ENCODE measurements around the gene LRRC28.

DNA sequence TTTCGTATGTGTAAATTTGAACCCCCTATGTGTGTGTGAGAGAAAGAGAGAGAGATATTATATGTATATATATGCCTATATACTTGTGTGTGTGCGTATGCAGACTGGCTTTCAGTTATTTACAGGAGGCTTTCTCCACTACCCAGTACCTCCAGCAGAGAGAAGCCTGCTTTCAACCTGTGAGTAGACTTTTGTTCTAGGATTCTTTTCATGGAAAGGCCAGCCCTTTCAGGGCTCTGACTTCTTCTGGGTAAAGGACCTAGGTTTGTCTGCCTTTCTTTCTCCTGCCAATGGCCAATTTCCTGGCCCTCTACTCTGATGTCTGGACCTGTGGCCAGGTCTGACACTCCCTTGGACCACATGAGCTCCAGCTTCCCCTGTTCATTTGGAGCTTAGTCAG lies 23.8 kb downstream of the LRRC28 start:
- TF ChIP-seq, protein P1, sequence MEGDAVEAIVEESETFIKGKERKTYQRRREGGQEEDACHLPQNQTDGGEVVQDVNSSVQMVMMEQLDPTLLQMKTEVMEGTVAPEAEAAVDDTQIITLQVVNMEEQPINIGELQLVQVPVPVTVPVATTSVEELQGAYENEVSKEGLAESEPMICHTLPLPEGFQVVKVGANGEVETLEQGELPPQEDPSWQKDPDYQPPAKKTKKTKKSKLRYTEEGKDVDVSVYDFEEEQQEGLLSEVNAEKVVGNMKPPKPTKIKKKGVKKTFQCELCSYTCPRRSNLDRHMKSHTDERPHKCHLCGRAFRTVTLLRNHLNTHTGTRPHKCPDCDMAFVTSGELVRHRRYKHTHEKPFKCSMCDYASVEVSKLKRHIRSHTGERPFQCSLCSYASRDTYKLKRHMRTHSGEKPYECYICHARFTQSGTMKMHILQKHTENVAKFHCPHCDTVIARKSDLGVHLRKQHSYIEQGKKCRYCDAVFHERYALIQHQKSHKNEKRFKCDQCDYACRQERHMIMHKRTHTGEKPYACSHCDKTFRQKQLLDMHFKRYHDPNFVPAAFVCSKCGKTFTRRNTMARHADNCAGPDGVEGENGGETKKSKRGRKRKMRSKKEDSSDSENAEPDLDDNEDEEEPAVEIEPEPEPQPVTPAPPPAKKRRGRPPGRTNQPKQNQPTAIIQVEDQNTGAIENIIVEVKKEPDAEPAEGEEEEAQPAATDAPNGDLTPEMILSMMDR (IDR thresholded peaks at IDR 0.05; ENCODE audit: poor library complexity, severe bottlenecking), result no peak
- TF ChIP-seq EP300 (conservative IDR thresholded peaks at IDR 0.05; ENCODE audit: poor library complexity, severe bottlenecking) (no peak), EZH2 (IDR thresholded peaks at IDR 0.05; ENCODE audit: borderline replicate concordance, insufficient read depth, low read length, poor library complexity, severe bottlenecking) (no peak), RAD21 (conservative IDR thresholded peaks at IDR 0.05) (no peak), POLR2AphosphoS5 (IDR thresholded peaks at IDR 0.05) (no peak), MXI1 (conservative IDR thresholded peaks at IDR 0.05; ENCODE audit: poor library complexity, severe bottlenecking) (no peak), TAF1 (IDR thresholded peaks at IDR 0.05; ENCODE audit: low read depth) (no peak)
- TF ChIP-seq, protein P2, sequence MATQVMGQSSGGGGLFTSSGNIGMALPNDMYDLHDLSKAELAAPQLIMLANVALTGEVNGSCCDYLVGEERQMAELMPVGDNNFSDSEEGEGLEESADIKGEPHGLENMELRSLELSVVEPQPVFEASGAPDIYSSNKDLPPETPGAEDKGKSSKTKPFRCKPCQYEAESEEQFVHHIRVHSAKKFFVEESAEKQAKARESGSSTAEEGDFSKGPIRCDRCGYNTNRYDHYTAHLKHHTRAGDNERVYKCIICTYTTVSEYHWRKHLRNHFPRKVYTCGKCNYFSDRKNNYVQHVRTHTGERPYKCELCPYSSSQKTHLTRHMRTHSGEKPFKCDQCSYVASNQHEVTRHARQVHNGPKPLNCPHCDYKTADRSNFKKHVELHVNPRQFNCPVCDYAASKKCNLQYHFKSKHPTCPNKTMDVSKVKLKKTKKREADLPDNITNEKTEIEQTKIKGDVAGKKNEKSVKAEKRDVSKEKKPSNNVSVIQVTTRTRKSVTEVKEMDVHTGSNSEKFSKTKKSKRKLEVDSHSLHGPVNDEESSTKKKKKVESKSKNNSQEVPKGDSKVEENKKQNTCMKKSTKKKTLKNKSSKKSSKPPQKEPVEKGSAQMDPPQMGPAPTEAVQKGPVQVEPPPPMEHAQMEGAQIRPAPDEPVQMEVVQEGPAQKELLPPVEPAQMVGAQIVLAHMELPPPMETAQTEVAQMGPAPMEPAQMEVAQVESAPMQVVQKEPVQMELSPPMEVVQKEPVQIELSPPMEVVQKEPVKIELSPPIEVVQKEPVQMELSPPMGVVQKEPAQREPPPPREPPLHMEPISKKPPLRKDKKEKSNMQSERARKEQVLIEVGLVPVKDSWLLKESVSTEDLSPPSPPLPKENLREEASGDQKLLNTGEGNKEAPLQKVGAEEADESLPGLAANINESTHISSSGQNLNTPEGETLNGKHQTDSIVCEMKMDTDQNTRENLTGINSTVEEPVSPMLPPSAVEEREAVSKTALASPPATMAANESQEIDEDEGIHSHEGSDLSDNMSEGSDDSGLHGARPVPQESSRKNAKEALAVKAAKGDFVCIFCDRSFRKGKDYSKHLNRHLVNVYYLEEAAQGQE (IDR thresholded peaks at IDR 0.05; ENCODE audit: borderline replicate concordance), result no peak

Measured in neural cell (in vitro differentiated cells).